Chondrocyte (in vitro differentiated cells): ENCODE data around the gene LRBA. TPM values are rescaled to one million over a fixed set of nuclear protein-coding genes. Genes with fewer than 3 reads are reported as not detected.
"Not testable (repeated sequence)": the region's sequence is repeated elsewhere in the genome, so short reads cannot be mapped to it uniquely, and the experiment has no call there.

Experiments
- DNase-seq: peaks from one replicate; pipeline ENCODE4 v3.0.0; 2021; ENCODE audit warnings: mixed read lengths, low spot score
- H3K27ac Mint-ChIP-seq: one replicate; pipeline ENCODE4 v1.8.0; 2021; ENCODE audit warnings: mild to moderate bottlenecking, moderate library complexity, mixed read lengths; ENCODE audit not compliant: unreplicated experiment
- H3K27me3 Mint-ChIP-seq: 2 replicates; pipeline ENCODE4 v1.8.0; 2021; ENCODE audit warnings: low read depth, mixed read lengths
- H3K36me3 Mint-ChIP-seq: 2 replicates; pipeline ENCODE4 v1.8.0; 2021; ENCODE audit warnings: low read depth, mixed read lengths
- H3K4me1 Mint-ChIP-seq: 2 replicates; pipeline ENCODE4 v1.8.0; 2021; ENCODE audit warnings: low read depth, mild to moderate bottlenecking, mixed read lengths
- H3K4me3 Mint-ChIP-seq: one replicate; pipeline ENCODE4 v1.8.0; 2021; ENCODE audit warnings: mild to moderate bottlenecking, moderate library complexity, mixed read lengths; ENCODE audit not compliant: unreplicated experiment
- H3K9me3 Mint-ChIP-seq: 2 replicates; pipeline ENCODE4 v1.8.0; 2021; ENCODE audit warnings: low read depth, mixed read lengths
- CTCF ChIP-seq: fragments of 200-600 bp; sonication (generic); IDR thresholded peaks from 2 replicates; pipeline ENCODE4 v1.5.0; 2021; ENCODE audit warnings: antibody characterized with exemption, mild to moderate bottlenecking, moderate library complexity
- long read RNA-seq: library from polyadenylated mRNA; stranded (forward); transcript quantifications from one replicate; pipeline ENCODE4 v2.0.0, GENCODE V29; 2021
- total RNA-seq: library from RNA; stranded (reverse); gene quantifications from 3 replicates; pipeline ENCODE4 v1.2.1, GENCODE V29; 2021

Gene LRBA
- total RNA-seq: 19.7 to 41.9 TPM (median 25.1 TPM) in 3 replicates
- long read RNA-seq, partial matches to known transcripts: 5 of 11 reads
- long read RNA-seq, other reads (novel, unspliced or antisense): 6 of 11 reads

GRCh38 chr4:151014521-151015458 is at the start of gene LRBA:
LRBA (minus strand) TSS chr4:151015284; CDS start chr4:151014642, 642 bp downstream.
- H3K4me1 Mint-ChIP-seq: peaks cover 27% of the 10 kb centered on the region

GRCh38 chr4:151063143-151063542 is 48.1 kb upstream of the LRBA start:
- H3K36me3 Mint-ChIP-seq, H3K27me3 Mint-ChIP-seq, H3K9me3 Mint-ChIP-seq, H3K4me1 Mint-ChIP-seq, H3K4me3 Mint-ChIP-seq, H3K27ac Mint-ChIP-seq, DNase-seq: not testable (repeated sequence)

More at GRCh38 chr4:151014521-151015458, at the start of gene LRBA:
- H3K9me3 Mint-ChIP-seq: no peaks in the 10 kb centered on the region
- peak within 1 kb of the TSS; percentile 100 for H3K4me3 Mint-ChIP-seq
- peak within 1 kb of the TSS; percentile 96 for H3K27ac Mint-ChIP-seq
- H3K36me3 Mint-ChIP-seq: no peaks in the 10 kb centered on the region
- H3K27me3 Mint-ChIP-seq: no peaks in the 10 kb centered on the region
- TF ChIP-seq CTCF: no peak
- no peak for DNase-seq

GRCh38 chr4:151055539-151055938 is 40.5 kb upstream of the LRBA start:
- H3K4me3 Mint-ChIP-seq: no peak overlapping the region

GRCh38 chr4:151052785-151053184 is 37.7 kb upstream of the LRBA start:
- no peak overlapping the region for H3K27ac Mint-ChIP-seq
- peaks cover 2% of the 10 kb centered on the region for H3K36me3 Mint-ChIP-seq
- peaks cover 2% of the 10 kb centered on the region for H3K27me3 Mint-ChIP-seq
- H3K9me3 Mint-ChIP-seq: peaks cover 4% of the 10 kb centered on the region
- DNase-seq: no peak
- no peak overlapping the region for H3K4me3 Mint-ChIP-seq
- no peak for TF ChIP-seq CTCF
- H3K4me1 Mint-ChIP-seq: no peaks in the 10 kb centered on the region

More at GRCh38 chr4:151055539-151055938, 40.5 kb upstream of the LRBA start:
- H3K9me3 Mint-ChIP-seq: peaks cover 4% of the 10 kb centered on the region
- no peak overlapping the region for H3K27ac Mint-ChIP-seq
- no peak for TF ChIP-seq CTCF
- peaks cover 2% of the 10 kb centered on the region for H3K27me3 Mint-ChIP-seq
- no peaks in the 10 kb centered on the region for H3K4me1 Mint-ChIP-seq
- DNase-seq: no peak
- H3K36me3 Mint-ChIP-seq: peaks cover 2% of the 10 kb centered on the region

- no peak overlapping the region for H3K27ac Mint-ChIP-seq
- H3K27me3 Mint-ChIP-seq: no peaks in the 10 kb centered on the region
- no peaks in the 10 kb centered on the region for H3K36me3 Mint-ChIP-seq
- no peaks in the 10 kb centered on the region for H3K4me1 Mint-ChIP-seq
- no peak overlapping the region for H3K4me3 Mint-ChIP-seq
- DNase-seq: no peak
- H3K9me3 Mint-ChIP-seq: no peaks in the 10 kb centered on the region
- no peak for TF ChIP-seq CTCF
Measured at GRCh38 chr4:151049430-151049884, 34.4 kb upstream of the LRBA start.
